RWPE2 (cell line): ENCODE data around the gene UBE2H.
A peak's percentile ranks its signal among the peaks of the same experiment; 100 is the strongest.
"Not testable (repeated sequence)": the region's sequence is repeated elsewhere in the genome, so short reads cannot be mapped to it uniquely, and the experiment has no call there.

Experiments used
- ATAC-seq: fragments of 200-7000 bp; cut with Tn5 transposase; 3 replicates; pipeline ENCODE4 v1.9.1; 2021; ENCODE audit warnings: low read depth
- DNase-seq: peaks from one replicate; pipeline ENCODE4 v3.0.0-alpha.2; 2020; ENCODE audit warnings: low spot score
- H3K27ac ChIP-seq: fragments of 450-650 bp; 2 replicates; pipeline ENCODE4 v1.5.1; 2017; ENCODE audit warnings: mild to moderate bottlenecking; ENCODE audit not compliant: poor library complexity, severe bottlenecking
- H3K27me3 ChIP-seq: fragments of 250-450 bp; sonication (Bioruptor Pico); 2 replicates; pipeline ENCODE4 v1.5.1; 2021; ENCODE audit warnings: mild to moderate bottlenecking, moderate library complexity; ENCODE audit not compliant: insufficient read depth, poor library complexity, severe bottlenecking
- H3K36me3 ChIP-seq: fragments of 250-450 bp; sonication (Bioruptor Pico); 2 replicates; pipeline ENCODE4 v1.5.1; 2020; ENCODE audit warnings: low read depth, mild to moderate bottlenecking, moderate library complexity
- H3K4me1 ChIP-seq: fragments of 250-450 bp; sonication (Bioruptor Pico); 2 replicates; pipeline ENCODE4 v1.5.1; 2021; ENCODE audit warnings: mild to moderate bottlenecking, moderate library complexity; ENCODE audit not compliant: insufficient read depth, poor library complexity, severe bottlenecking
- H3K4me3 ChIP-seq: fragments of 250-450 bp; sonication (Bioruptor Pico); 2 replicates; pipeline ENCODE4 v1.5.1; 2021; ENCODE audit warnings: mild to moderate bottlenecking, moderate library complexity; ENCODE audit not compliant: severe bottlenecking
- H3K9me3 ChIP-seq: fragments of 250-450 bp; sonication (Bioruptor Pico); 2 replicates; pipeline ENCODE4 v1.5.1; 2021; ENCODE audit warnings: mild to moderate bottlenecking, moderate library complexity; ENCODE audit not compliant: severe bottlenecking
- CTCF ChIP-seq: fragments of 450-650 bp; IDR thresholded peaks from one replicate; pipeline ENCODE4 v1.5.1; 2017; ENCODE audit warnings: mild to moderate bottlenecking, moderate library complexity; ENCODE audit not compliant: poor library complexity, severe bottlenecking

The UBE2H gene

GRCh38 chr7:129840757-129841156, 112.0 kb downstream of the UBE2H start:
- no peaks in the 10 kb centered on the region for H3K9me3 ChIP-seq
- H3K4me3 ChIP-seq, result no peak overlapping the region
- no peaks in the 10 kb centered on the region for H3K27me3 ChIP-seq
- H3K4me1 ChIP-seq, result peaks cover 22% of the 10 kb centered on the region
- no peak overlapping the region for H3K27ac ChIP-seq
- peaks cover 32% of the 10 kb centered on the region for H3K36me3 ChIP-seq
- TF ChIP-seq CTCF, result no peak
- ATAC-seq (no peak), DNase-seq (no peak)

- peaks cover 53% of the 10 kb centered on the region for H3K36me3 ChIP-seq
- DNase-seq (no peak), ATAC-seq (no peak)
- no peak overlapping the region for H3K4me3 ChIP-seq
- H3K9me3 ChIP-seq, result no peaks in the 10 kb centered on the region
- TF ChIP-seq CTCF, result no peak
- peaks cover 1% of the 10 kb centered on the region for H3K4me1 ChIP-seq
- no peak overlapping the region for H3K27ac ChIP-seq
- no peaks in the 10 kb centered on the region for H3K27me3 ChIP-seq
Measured at GRCh38 chr7:129836983-129837382, 115.8 kb downstream of the UBE2H start.

- no peak for TF ChIP-seq CTCF
- H3K27ac ChIP-seq, result no peak overlapping the region
- H3K4me3 ChIP-seq, result no peak overlapping the region
- H3K36me3 ChIP-seq, result peaks cover 53% of the 10 kb centered on the region
- H3K9me3 ChIP-seq, result no peaks in the 10 kb centered on the region
- no peak for ATAC-seq
- no peak for DNase-seq
- H3K27me3 ChIP-seq, result no peaks in the 10 kb centered on the region
- peaks cover 15% of the 10 kb centered on the region for H3K4me1 ChIP-seq
Measured at GRCh38 chr7:129835569-129835968, 117.2 kb downstream of the UBE2H start.

GRCh38 chr7:129833353-129833752, 119.4 kb downstream of the UBE2H start:
- not testable (repeated sequence) for H3K9me3 ChIP-seq, H3K27me3 ChIP-seq, ATAC-seq, H3K4me3 ChIP-seq, H3K27ac ChIP-seq, DNase-seq
- peaks cover 43% of the 10 kb centered on the region for H3K36me3 ChIP-seq
- H3K4me1 ChIP-seq, result peaks cover 25% of the 10 kb centered on the region

GRCh38 chr7:129832701-129833227, 120.0 kb downstream of the UBE2H start:
- no peaks in the 10 kb centered on the region for H3K9me3 ChIP-seq
- peak overlapping the region; percentile 84 for H3K27ac ChIP-seq
- H3K4me3 ChIP-seq, result no peak overlapping the region
- peaks cover 38% of the 10 kb centered on the region for H3K36me3 ChIP-seq
- ATAC-seq (no peak), DNase-seq (no peak)
- H3K27me3 ChIP-seq, result no peaks in the 10 kb centered on the region
- TF ChIP-seq CTCF, result no peak
- peaks cover 25% of the 10 kb centered on the region for H3K4me1 ChIP-seq
